ENCODE data around the gene PCNT. TPM values are rescaled to one million over a fixed set of nuclear protein-coding genes. Genes with fewer than 3 reads are reported as not detected.

The PCNT gene
- total RNA-seq, 4 donors from 2014 or later = 42.8 to 58.6 (median 45.9) TPM

GRCh38 chr21:46456750-46457149, 132.8 kb downstream of the PCNT start:
- peaks cover 0 to 59% (median 35%) of the 10 kb centered on the region in 4 donors for H3K4me1 ChIP-seq

GRCh38 chr21:46457801-46458314, 133.9 kb downstream of the PCNT start:
- no peaks in the 10 kb centered on the region for H3K27me3 ChIP-seq
- peak in 1 of 2 donors; percentile 22 for DNase-seq (ENCODE audit: low spot score in 2 of 2)
- 0 to 2% methylated on average over 29 to 30 of the region's 30 CpGs for WGBS, 2 donors
- peak overlapping the region; percentile 49 to 88 (median 80) for H3K27ac ChIP-seq
- TF ChIP-seq EP300 (IDR thresholded peaks at IDR 0.05) (no peak), POLR2A (IDR thresholded peaks at IDR 0.05) (no peak), CTCF (IDR thresholded peaks at IDR 0.05) (no peak)
- no peaks in the 10 kb centered on the region for H3K9me3 ChIP-seq
- H3K4me3 ChIP-seq = peak overlapping the region; percentile 73 to 99 (median 86)
- no peaks in the 10 kb centered on the region for H3K36me3 ChIP-seq
- peaks cover 0 to 70% (median 35%) of the 10 kb centered on the region in 4 donors for H3K4me1 ChIP-seq

More at GRCh38 chr21:46456750-46457149, 132.8 kb downstream of the PCNT start:
- Histone ChIP-seq H3K27me3 (no peaks in the 10 kb centered on the region), H3K4me3 (no peak overlapping the region), H3K27ac (peak overlapping the region in 1 of 4 donors; percentile 14), H3K9me3 (no peaks in the 10 kb centered on the region), H3K36me3 (no peaks in the 10 kb centered on the region)
- TF ChIP-seq CTCF (IDR thresholded peaks at IDR 0.05) (no peak), EP300 (IDR thresholded peaks at IDR 0.05) (no peak), POLR2A (IDR thresholded peaks at IDR 0.05) (no peak)
- WGBS, 2 donors = 88 to 92% methylated on average over 4 of the region's 4 CpGs
- no peak for DNase-seq (ENCODE audit: low spot score in 2 of 2)

- H3K36me3 ChIP-seq = no peaks in the 10 kb centered on the region
- peaks cover 0 to 70% (median 35%) of the 10 kb centered on the region in 4 donors for H3K4me1 ChIP-seq
- no peaks in the 10 kb centered on the region for H3K27me3 ChIP-seq
- TF ChIP-seq POLR2A (IDR thresholded peaks at IDR 0.05) (peak; percentile 61 to 88), EP300 (IDR thresholded peaks at IDR 0.05) (peak; percentile 76 to 89), CTCF (IDR thresholded peaks at IDR 0.05) (peak in 1 of 5 experiments; percentile 52)
- peak within 1 kb of the TSS; percentile 84 to 92 (median 90) for H3K27ac ChIP-seq
- H3K4me3 ChIP-seq = peak within 1 kb of the TSS; percentile 73 to 99 (median 88)
- no peaks in the 10 kb centered on the region for H3K9me3 ChIP-seq
- peak; percentile 84 to 88 for DNase-seq (ENCODE audit: low spot score in 2 of 2)
- WGBS, 2 donors = 0 to 1% methylated on average over 12 to 49 of the region's 91 CpGs
These were observed 134.5 kb downstream of the PCNT start, which contains the start of gene DIP2A for GRCh38 chr21:46458315-46459023. Gene DIP2A, plus strand, starts transcription at chr21:46458891. Its CDS starts 241 bp downstream, at chr21:46459132.

- H3K27ac ChIP-seq = peak overlapping the region; percentile 84 to 92 (median 90)
- 1 to 5% methylated on average over 11 to 21 of the region's 36 CpGs for WGBS, 2 donors
- H3K4me3 ChIP-seq = peak overlapping the region; percentile 73 to 99 (median 84)
- no peaks in the 10 kb centered on the region for H3K36me3 ChIP-seq
- H3K4me1 ChIP-seq = peaks cover 0 to 67% (median 34%) of the 10 kb centered on the region in 4 donors
- no peaks in the 10 kb centered on the region for H3K9me3 ChIP-seq
- DNase-seq (ENCODE audit: low spot score in 2 of 2) = no peak
- TF ChIP-seq EP300 (IDR thresholded peaks at IDR 0.05) (no peak), POLR2A (IDR thresholded peaks at IDR 0.05) (no peak), CTCF (IDR thresholded peaks at IDR 0.05) (no peak)
- no peaks in the 10 kb centered on the region for H3K27me3 ChIP-seq
These were observed 135.0 kb downstream of the PCNT start for GRCh38 chr21:46459024-46459355.

Measured in tibial nerve (tissue), 4 donors.